K562 (cell line): ENCODE measurements around the gene PCBP3. TPM values are rescaled to one million over a fixed set of nuclear protein-coding genes. Genes with fewer than 3 reads are reported as not detected.

Source experiments
- ATAC-seq: fragments of 200-7000 bp; cut with Tn5 transposase; 3 replicates; pipeline ENCODE4 v1.9.1; 2020; ENCODE audit warnings: moderate library complexity
- BruUV-seq: library from RNA; stranded (reverse); fragments of 400-500 nt; replicated peaks from 2 replicates; lab custom pipeline; 2021; lab: Mats Ljungman, UMichigan
- CTCF ChIA-PET: fragments of 300-600 bp; formaldehyde crosslinking; extraction: SDS; loops from one replicate; lab custom pipeline; 2021; ENCODE audit warnings: low intra/inter-chr PET ratio; lab: Yijun Ruan, JAX
- POLR2A ChIA-PET: fragments of 300-600, 350-650 bp; sonication (Branson Sonifier 250); formaldehyde crosslinking; extraction: SDS; loops from one replicate; lab custom pipeline; 2021; ENCODE audit warnings: antibody characterized with exemption, inconsistent platforms; lab: Yijun Ruan, JAX
- DNase-seq, 4 experiments: peaks; one replicate each; pipeline versions ENCODE4 v3.0.0 to v3.0.0-alpha.2; 2011 to 2018; ENCODE audit warnings: low spot score in 3 of 4, mixed read lengths in 3 of 4; ENCODE audit errors: extremely low read depth in 1 of 4
- FAIRE-seq: peaks from 2 replicates; lab custom pipeline; 2011; peaks lifted over from hg19 to GRCh38; lab: Jason Lieb, UNC
- H2AFZ ChIP-seq: 2 replicates; pipeline ENCODE4 v1.6.0; 2011; ENCODE audit warnings: low read depth, low read length, control low read depth, inconsistent platforms
- H3K27ac ChIP-seq: fragments of 200-600 bp; 3 replicates; pipeline ENCODE4 v1.8.0; 2011; ENCODE audit warnings: low read depth, mild to moderate bottlenecking, control low read depth, inconsistent platforms, low read length, moderate library complexity, mixed read lengths; ENCODE audit errors: extremely low read depth
- H3K27me3 ChIP-seq, 2 experiments: fragments of 300-600 bp in 1 of 2; 2 replicates in 1 of 2; 3 replicates in 1 of 2; pipeline versions ENCODE4 v1.6.0 to v1.8.0; 2011; ENCODE audit warnings: inconsistent platforms in 2 of 2, low read length in 2 of 2, mild to moderate bottlenecking in 1 of 2, mixed read lengths in 1 of 2, moderate library complexity in 1 of 2; ENCODE audit not compliant: control insufficient read depth in 2 of 2, insufficient read depth in 2 of 2
- H3K36me3 ChIP-seq: fragments of 300-600 bp; 3 replicates; pipeline ENCODE4 v1.8.0; 2011; ENCODE audit warnings: mild to moderate bottlenecking, low read length, inconsistent platforms; ENCODE audit not compliant: control insufficient read depth, insufficient read depth
- H3K4me1 ChIP-seq, 2 experiments: fragments of 200-600 bp in 1 of 2; replicated peaks in 1 of 2; 2 replicates in 1 of 2; 3 replicates in 1 of 2; pipeline versions ENCODE4 v1.5.1 to v1.8.0; 2011; ENCODE audit warnings: inconsistent platforms in 2 of 2, low read length in 2 of 2, mild to moderate bottlenecking in 1 of 2, mixed read lengths in 1 of 2, moderate library complexity in 1 of 2; ENCODE audit not compliant: control insufficient read depth in 2 of 2, insufficient read depth in 2 of 2
- H3K4me2 ChIP-seq: 2 replicates; pipeline ENCODE4 v1.6.1; 2011; ENCODE audit warnings: low read length, control low read depth, inconsistent platforms, mixed read lengths; ENCODE audit not compliant: insufficient read depth
- H3K4me3 ChIP-seq: fragments of 200-600 bp; sonication (generic), shearing (Covaris generic); 2 replicates; pipeline ENCODE4 v1.5.1; 2016; ENCODE audit warnings: control low read depth, inconsistent platforms
- H3K79me2 ChIP-seq: fragments of 200-600 bp; 3 replicates; pipeline ENCODE4 v1.8.0; 2011; ENCODE audit warnings: low read length, inconsistent platforms; ENCODE audit not compliant: control insufficient read depth, insufficient read depth
- H3K9ac ChIP-seq, 2 experiments: 2 replicates each; pipeline versions ENCODE4 v1.6.0 to v1.6.1; 2011; ENCODE audit warnings: low read depth in 2 of 2, low read length in 2 of 2, control low read depth in 1 of 2, inconsistent platforms in 1 of 2, mild to moderate bottlenecking in 1 of 2, mixed read lengths in 1 of 2; ENCODE audit not compliant: insufficient read depth in 1 of 2
- H3K9me1 ChIP-seq: one replicate; pipeline ENCODE4 v1.6.0; 2011; ENCODE audit warnings: inconsistent platforms, mild to moderate bottlenecking, low read length, moderate library complexity; ENCODE audit not compliant: control insufficient read depth, insufficient read depth
- H3K9me3 ChIP-seq: replicated peaks from 2 replicates; pipeline ENCODE4 v1.5.1; 2011; ENCODE audit warnings: low read depth, low read length, inconsistent platforms; ENCODE audit not compliant: control insufficient read depth, insufficient read depth
- H4K20me1 ChIP-seq: replicated peaks from 2 replicates; pipeline ENCODE4 v1.6.1; 2011; ENCODE audit warnings: low read length, inconsistent platforms, mixed read lengths; ENCODE audit not compliant: control insufficient read depth, insufficient read depth
- CCNT2 ChIP-seq: IDR thresholded peaks from 2 replicates; pipeline ENCODE4 v1.6.1; 2011; ENCODE audit warnings: borderline replicate concordance, low read depth, mild to moderate bottlenecking, moderate library complexity, mixed read lengths, low read length; ENCODE audit not compliant: insufficient read length; ENCODE audit errors: extremely low read depth
- HNRNPLL ChIP-seq: fragments of 200-400 bp; formaldehyde crosslinking; IDR thresholded peaks from 2 replicates; pipeline ENCODE4 v1.6.1; 2017; ENCODE audit warnings: low read length, low read depth, mild to moderate bottlenecking; ENCODE audit not compliant: poor library complexity, severe bottlenecking
- IRF2 ChIP-seq: sonication (generic); formaldehyde crosslinking; IDR thresholded peaks from 2 replicates; pipeline ENCODE4 v1.8.1; 2022; ENCODE audit warnings: mild to moderate bottlenecking, missing genetic modification reagents
- LARP7 ChIP-seq: fragments of 450-650 bp; IDR thresholded peaks from 2 replicates; pipeline ENCODE4 v1.6.1; 2016
- MYBL2 ChIP-seq, 2 experiments: fragments of 450-650 bp in 1 of 2; sonication (generic) in 1 of 2; formaldehyde crosslinking in 1 of 2; IDR thresholded peaks; 2 replicates each; pipeline versions ENCODE4 v1.6.1 to v1.8.1; 2017 to 2022; ENCODE audit warnings: borderline replicate concordance in 1 of 2, inconsistent platforms in 1 of 2, low read depth in 1 of 2, mild to moderate bottlenecking in 1 of 2, missing genetic modification reagents in 1 of 2, moderate library complexity in 1 of 2
- POLR2G ChIP-seq: fragments of 200-400 bp; formaldehyde crosslinking; IDR thresholded peaks from 2 replicates; pipeline ENCODE4 v1.6.1; 2017; ENCODE audit warnings: low read depth, mild to moderate bottlenecking, antibody characterized with exemption, low read length, moderate library complexity
- RB1 ChIP-seq: fragments of 450-650 bp; IDR thresholded peaks from 2 replicates; pipeline ENCODE4 v1.6.1; 2017; ENCODE audit warnings: low read depth, mild to moderate bottlenecking
- SRSF1 ChIP-seq: fragments of 200-400 bp; formaldehyde crosslinking; IDR thresholded peaks from 2 replicates; pipeline ENCODE4 v1.6.1; 2017; ENCODE audit warnings: mild to moderate bottlenecking, low read depth, low read length, moderate library complexity
- TEAD4 ChIP-seq, 2 experiments: sonication (generic) in 1 of 2; formaldehyde crosslinking in 1 of 2; IDR thresholded peaks; 2 replicates each; pipeline versions ENCODE4 v1.6.1 to v1.8.0; 2012 to 2022; ENCODE audit warnings: borderline replicate concordance in 1 of 2, inconsistent platforms in 1 of 2, low read length in 1 of 2, mild to moderate bottlenecking in 1 of 2, missing genetic modification reagents in 1 of 2
- USF1 ChIP-seq: sonication (generic); formaldehyde crosslinking; IDR thresholded peaks from 2 replicates; pipeline ENCODE4 v1.9.0; 2022; ENCODE audit warnings: mild to moderate bottlenecking, missing genetic modification reagents
- YY1 ChIP-seq, 3 experiments: IDR thresholded peaks; 2 replicates each; pipeline ENCODE4 v1.6.1; 2011; ENCODE audit warnings: low read length in 2 of 3, mild to moderate bottlenecking in 2 of 3, moderate library complexity in 2 of 3, borderline replicate concordance in 1 of 3, control low read depth in 1 of 3, low read depth in 1 of 3; ENCODE audit not compliant: insufficient read depth in 3 of 3, insufficient replicate concordance in 2 of 3, control insufficient read depth in 1 of 3, insufficient read length in 1 of 3; ENCODE audit errors: extremely low read depth in 1 of 3
- ZC3H11A ChIP-seq: IDR thresholded peaks from 2 replicates; pipeline ENCODE4 v1.6.1; 2012; ENCODE audit warnings: low read depth, low read length, improper control_type of control experiment
- ZNF518B ChIP-seq: fragments of 250-450 bp; sonication (Bioruptor Pico); IDR thresholded peaks from 2 replicates; pipeline ENCODE4 v1.5.0; 2021; ENCODE audit warnings: mild to moderate bottlenecking, moderate library complexity
- WGBS: fragments of 100-300 bp; shearing (Covaris generic); methylation state at CpG from one replicate; pipeline ENCODE4 v1.1.6; 2016; ENCODE audit warnings: low coverage, mixed read lengths; ENCODE audit not compliant: insufficient coverage; ENCODE audit errors: missing lambda C conversion rate; 5-methylcytosine and 5-hydroxymethylcytosine counted together
- in situ Hi-C: fragments of 300-500 bp; cut with MboI; formaldehyde crosslinking; loops from 4 replicates; pipeline ENCODE4 v1.15.0; 2018; ENCODE audit warnings: inconsistent platforms, mixed read lengths
- intact Hi-C: fragments of 100-400 bp; cut with micrococcal nuclease; formaldehyde crosslinking; loops from 2 replicates; pipeline ENCODE4 v1.14.2; 2022
- polyA plus RNA-seq, 8 experiments: library from polyadenylated mRNA; depleted of rRNA in 4 of 8; stranded (reverse) in 5 of 8; unstranded in 3 of 8; fragments of >200 nt; fragmentation: Nextera tagmentation in 2 of 8; fragmentation: Illumina TruSeq in 1 of 8; extraction: Ambion mirVana in 2 of 8; extraction: Trizol in 1 of 8; gene quantifications; 2 replicates each; pipeline versions ENCODE4 v1.2.1 to v1.2.3, GENCODE V29; 2011 to 2014; ENCODE audit warnings: inconsistent platforms in 1 of 8, missing spikeins in 1 of 8
- total RNA-seq, 7 experiments: library from RNA; depleted of rRNA in 6 of 7; stranded (reverse); fragments of >200 nt in 6 of 7; fragmentation: Illumina TruSeq in 2 of 7; extraction: Trizol in 2 of 7; gene quantifications; 2 replicates each; pipeline versions ENCODE4 v1.2.1 to v1.2.3, GENCODE V29; 2011 to 2021; ENCODE audit warnings: low replicate concordance in 1 of 7
- TF ChIP-seq, protein P1 (sequence below), 2 experiments: fragments of 250-450 bp in 1 of 2; fragments of 450-650 bp in 1 of 2; sonication (Bioruptor Pico) in 1 of 2; IDR thresholded peaks; 2 replicates each; pipeline versions ENCODE4 v1.6.1 to v1.8.0; 2016 to 2021; ENCODE audit warnings: mild to moderate bottlenecking in 2 of 2, moderate library complexity in 2 of 2, missing compliant biosample characterization in 1 of 2, missing genetic modification characterization in 1 of 2

The PCBP3 gene
- total and polyA plus RNA-seq, 9 of the 15 experiments (the other 6 are each of a cell fraction or from before 2014, with no cell fraction given), result 0.18 TPM; not detected in 8

DNA sequence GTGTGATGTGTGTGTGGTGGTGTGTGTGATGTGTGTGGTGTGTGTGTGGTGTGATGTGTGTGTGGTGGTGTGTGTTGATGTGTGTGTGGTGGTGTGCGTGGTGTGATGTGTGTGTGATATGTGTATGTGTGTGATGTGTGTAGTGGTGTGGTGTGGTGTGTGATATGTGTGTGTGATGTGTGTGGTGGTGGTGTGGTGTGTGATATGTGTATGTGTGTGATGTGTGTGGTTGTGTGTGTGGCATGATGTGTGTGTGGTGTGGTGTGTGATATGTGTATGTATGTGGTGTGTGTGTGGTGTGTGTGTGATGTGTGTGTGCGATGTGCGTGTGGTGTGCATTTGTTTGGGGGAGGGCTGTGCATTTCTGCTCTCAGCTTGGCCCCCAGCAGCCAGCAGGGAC, 7.1 kb upstream of the PCBP3 start:
- H3K4me2 ChIP-seq, result no peak overlapping the region
- no peak overlapping the region for H3K9ac ChIP-seq
- peaks cover 0 to 11% of the 10 kb centered on the region in 2 experiments; a peak in 1 of 5 replicates for H3K4me1 ChIP-seq
- H3K27ac ChIP-seq, result no peak overlapping the region
- ATAC-seq, result no peak
- no peak overlapping the region for H3K4me3 ChIP-seq
- TF ChIP-seq, protein P1, sequence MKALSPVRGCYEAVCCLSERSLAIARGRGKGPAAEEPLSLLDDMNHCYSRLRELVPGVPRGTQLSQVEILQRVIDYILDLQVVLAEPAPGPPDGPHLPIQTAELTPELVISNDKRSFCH (CRISPR knock-in tag; IDR thresholded peaks at IDR 0.05), result no peak
- TF ChIP-seq, protein P1 (tag; IDR thresholded peaks at IDR 0.05), result no peak
- 0 out of 2 replicates have a peak, but pooled peaks have one; percentile 30 for TF ChIP-seq IRF2
- TF ChIP-seq USF1 (CRISPR knock-in tag), result 0 out of 2 replicates have a peak, but pooled peaks have one; percentile 42
- no peak for TF ChIP-seq TEAD4 (IDR thresholded peaks at IDR 0.05; ENCODE audit: low read length)
- no peak for TF ChIP-seq TEAD4 (CRISPR knock-in tag; IDR thresholded peaks at IDR 0.05; ENCODE audit: borderline replicate concordance)
- no peak for TF ChIP-seq YY1 (IDR thresholded peaks at IDR 0.05; ENCODE audit: borderline replicate concordance in 1 of 3, control insufficient read depth in 1 of 3, extremely low read depth in 1 of 3, insufficient read depth in 3 of 3, insufficient read length in 1 of 3, insufficient replicate concordance in 2 of 3, low read depth in 1 of 3, low read length in 2 of 3)
- no peak for TF ChIP-seq POLR2G
- TF ChIP-seq RB1, result no peak
- no peak for TF ChIP-seq SRSF1
- no peak for TF ChIP-seq ZC3H11A
- TF ChIP-seq MYBL2 (IDR thresholded peaks at IDR 0.05; ENCODE audit: low read depth), result peak; percentile 13; the same call in 1 of the 2 replicates
- TF ChIP-seq MYBL2 (CRISPR knock-in tag; IDR thresholded peaks at IDR 0.05; ENCODE audit: borderline replicate concordance), result no peak
- TF ChIP-seq LARP7, result 0 out of 2 replicates have a peak, but pooled peaks have one; percentile 17
- TF ChIP-seq HNRNPLL, result no peak
- no peak for TF ChIP-seq CCNT2
- no peak for TF ChIP-seq ZNF518B
- no peak overlapping the region for H2AFZ ChIP-seq
- no peaks in the 10 kb centered on the region for H3K36me3 ChIP-seq
- FAIRE-seq, result no peak
- H4K20me1 ChIP-seq, result no peaks in the 10 kb centered on the region; the same call in 1 of the 2 replicates
- ChIA-PET POLR2A (no interaction called here), CTCF (no interaction called here)
- intact Hi-C loops (no loop called here), in situ Hi-C loops (no loop called here)
- no TSS peak for BruUV-seq
- no peak for DNase-seq
- H3K9me3 ChIP-seq, result peaks cover 11% of the 10 kb centered on the region; the same call in 1 of the 2 replicates
- H3K27me3 ChIP-seq, result peaks cover 7 to 36% of the 10 kb centered on the region in 2 experiments; a peak in 4 of 5 replicates
- 48% methylated on average over 3 of the region's 3 CpGs for whole genome bisulfite sequencing
- H3K79me2 ChIP-seq, result no peaks in the 10 kb centered on the region
- no peaks in the 10 kb centered on the region for H3K9me1 ChIP-seq
